HG02852 (cell line): ENCODE results near the gene MICALL1.
"Not testable (repeated sequence)": the region's sequence is repeated elsewhere in the genome, so short reads cannot be mapped to it uniquely, and the experiment has no call there.

Experiments used
- ATAC-seq: cut with Tn5 transposase; IDR thresholded peaks from one replicate; pipeline ENCODE4 v1.9.1; 2021; ENCODE audit warnings: mild to moderate bottlenecking, moderate library complexity; ENCODE audit not compliant: unreplicated experiment

MICALL1 gene

GRCh38 chr22:37954686-37955085 is 48.6 kb downstream of the MICALL1 start:
- ATAC-seq, result no peak

GRCh38 chr22:37955825-37956397 is 49.8 kb downstream of the MICALL1 start:
- ATAC-seq, result not testable (repeated sequence)

GRCh38 chr22:37957232-37957631 is 51.1 kb downstream of the MICALL1 start:
- no peak for ATAC-seq

GRCh38 chr22:37959231-37959825 is 53.2 kb downstream of the MICALL1 start:
- ATAC-seq, result no peak

- no peak for ATAC-seq
Measured at GRCh38 chr22:37961062-37961461, 55.0 kb downstream of the MICALL1 start.

- no peak for ATAC-seq
Measured at GRCh38 chr22:37965940-37966664, 60.0 kb downstream of the MICALL1 start.

- no peak for ATAC-seq
Measured at GRCh38 chr22:37967147-37967546, 61.0 kb downstream of the MICALL1 start.

- ATAC-seq, result no peak
Measured at GRCh38 chr22:37967637-37968451, 61.7 kb downstream of the MICALL1 start.

- no peak for ATAC-seq
Measured at GRCh38 chr22:37968452-37969251, 62.6 kb downstream of the MICALL1 start.

- no peak for ATAC-seq
Measured at GRCh38 chr22:37970864-37971263, 64.8 kb downstream of the MICALL1 start.

- ATAC-seq, result no peak
Measured at GRCh38 chr22:37971475-37972434, 65.7 kb downstream of the MICALL1 start.

- no peak for ATAC-seq
Measured at GRCh38 chr22:37972527-37972926, 66.4 kb downstream of the MICALL1 start.

GRCh38 chr22:37973271-37974170 is 67.4 kb downstream of the MICALL1 start:
- ATAC-seq, result no peak

- no peak for ATAC-seq
Measured at GRCh38 chr22:37975153-37975552, 69.1 kb downstream of the MICALL1 start.

- ATAC-seq, result not testable (repeated sequence)
Measured at GRCh38 chr22:37976022-37976421, 69.9 kb downstream of the MICALL1 start.

GRCh38 chr22:37976547-37976946 is 70.5 kb downstream of the MICALL1 start:
- no peak for ATAC-seq

GRCh38 chr22:37979782-37980181 is 73.7 kb downstream of the MICALL1 start:
- no peak for ATAC-seq

- no peak for ATAC-seq
Measured at GRCh38 chr22:37981282-37982011, 75.3 kb downstream of the MICALL1 start.
